SK-N-SH (cell line): ENCODE measurements around the gene TSNAXIP1. TPM values are rescaled to one million over a fixed set of nuclear protein-coding genes. Genes with fewer than 3 reads are reported as not detected.

ENCODE experiments used
- CTCF ChIA-PET: fragments of 300-600, 350-600 bp; formaldehyde crosslinking; extraction: SDS; loops from one replicate; lab custom pipeline; 2021; lab: Yijun Ruan, JAX
- POLR2A ChIA-PET: fragments of 350-600 bp; sonication (Branson Sonifier 250); formaldehyde crosslinking; extraction: SDS; loops from one replicate; lab custom pipeline; 2020; ENCODE audit warnings: antibody characterized with exemption, inconsistent platforms; lab: Yijun Ruan, JAX
- DNase-seq: peaks from one replicate; pipeline ENCODE4 v3.0.0; 2012
- H2AFZ ChIP-seq: fragments of 200-600 bp; sonication (generic); 2 replicates; pipeline ENCODE4 v1.8.1; 2016; ENCODE audit warnings: antibody characterized with exemption, mild to moderate bottlenecking, low read depth
- H3F3A ChIP-seq: fragments of 200-600 bp; sonication (generic); replicated peaks from 2 replicates; pipeline ENCODE3; 2016; ENCODE audit warnings: antibody characterized with exemption, mild to moderate bottlenecking; ENCODE audit not compliant: insufficient read depth
- H3K27ac ChIP-seq, 2 experiments: fragments of 200-500 bp in 1 of 2; fragments of 200-600 bp in 1 of 2; sonication (Bioruptor generic) in 1 of 2; sonication (generic), shearing (Covaris generic) in 1 of 2; 2 replicates each; pipeline versions ENCODE4 v1.5.1 to v1.6.1; 2014 to 2016; ENCODE audit warnings: low read depth in 2 of 2, inconsistent platforms in 1 of 2, low read length in 1 of 2, mild to moderate bottlenecking in 1 of 2, mixed read lengths in 1 of 2
- H3K27me3 ChIP-seq: fragments of 200-600 bp; sonication (generic), shearing (Covaris generic); 2 replicates; pipeline ENCODE4 v1.6.1; 2016; ENCODE audit warnings: mixed run types; ENCODE audit not compliant: insufficient read depth
- H3K36me3 ChIP-seq, 2 experiments: fragments of 200-500 bp in 1 of 2; fragments of 200-600 bp in 1 of 2; sonication (Bioruptor generic) in 1 of 2; sonication (generic) in 1 of 2; replicated peaks in 1 of 2; 2 replicates each; pipeline versions ENCODE3 to v1.5.1; 2014 to 2016; ENCODE audit warnings: low read length in 1 of 2, mild to moderate bottlenecking in 1 of 2; ENCODE audit not compliant: insufficient read depth in 2 of 2, control insufficient read depth in 1 of 2
- H3K4me1 ChIP-seq, 2 experiments: fragments of 200-500 bp in 1 of 2; fragments of 200-600 bp in 1 of 2; sonication (Bioruptor generic) in 1 of 2; sonication (generic), shearing (Covaris generic) in 1 of 2; 2 replicates each; pipeline versions ENCODE4 v1.5.1 to v1.6.1; 2014 to 2016; ENCODE audit warnings: low read depth in 1 of 2, low read length in 1 of 2, mixed run types in 1 of 2; ENCODE audit not compliant: insufficient read depth in 2 of 2, control insufficient read depth in 1 of 2
- H3K4me2 ChIP-seq: fragments of 200-600 bp; sonication (generic), shearing (Covaris generic); 2 replicates; pipeline ENCODE4 v1.6.1; 2017; ENCODE audit warnings: mixed run types
- H3K4me3 ChIP-seq, 2 experiments: fragments of 200-500 bp in 1 of 2; fragments of 200-600 bp in 1 of 2; sonication (Bioruptor generic) in 1 of 2; sonication (generic), shearing (Covaris generic) in 1 of 2; 2 replicates each; pipeline versions ENCODE4 v1.5.1 to v1.8.1; 2014 to 2016; ENCODE audit warnings: low read depth in 2 of 2, inconsistent platforms in 1 of 2, low read length in 1 of 2, mild to moderate bottlenecking in 1 of 2, mixed read lengths in 1 of 2, moderate library complexity in 1 of 2
- H3K79me2 ChIP-seq: fragments of 200-600 bp; sonication (generic); 2 replicates; pipeline ENCODE4 v1.8.1; 2017; ENCODE audit warnings: mild to moderate bottlenecking; ENCODE audit not compliant: insufficient read depth
- H3K9ac ChIP-seq: fragments of 200-600 bp; sonication (generic); 2 replicates; pipeline ENCODE4 v1.6.1; 2017; ENCODE audit warnings: mixed run types
- H3K9me2 ChIP-seq: fragments of 200-600 bp; sonication (generic); 2 replicates; pipeline ENCODE4 v1.6.1; 2017; ENCODE audit warnings: mixed run types
- H3K9me3 ChIP-seq: fragments of 200-600 bp; sonication (generic); 2 replicates; pipeline ENCODE4 v1.6.1; 2017; ENCODE audit warnings: mixed run types, mild to moderate bottlenecking, moderate library complexity
- H4K20me1 ChIP-seq: fragments of 200-600 bp; sonication (generic); 2 replicates; pipeline ENCODE4 v1.6.1; 2017; ENCODE audit warnings: mild to moderate bottlenecking, mixed run types; ENCODE audit not compliant: insufficient read depth
- ELF1 ChIP-seq: IDR thresholded peaks from 2 replicates; pipeline ENCODE4 v1.4.0; 2012
- EZH2phosphoT487 ChIP-seq: fragments of 200-600 bp; sonication (generic); IDR thresholded peaks from 2 replicates; pipeline ENCODE4 v1.6.1; 2017; ENCODE audit warnings: low read depth, mixed run types, mild to moderate bottlenecking, antibody characterized with exemption, moderate library complexity, borderline replicate concordance
- FOXM1 ChIP-seq: IDR thresholded peaks from 2 replicates; pipeline ENCODE4 v1.4.0; 2012; ENCODE audit warnings: low read depth, mild to moderate bottlenecking
- JUND ChIP-seq: IDR thresholded peaks from 2 replicates; pipeline ENCODE4 v1.4.0; 2012
- NRF1 ChIP-seq: IDR thresholded peaks from 2 replicates; pipeline ENCODE4 v1.6.1; 2012; ENCODE audit warnings: low read depth, mild to moderate bottlenecking, low read length
- PBX3 ChIP-seq: IDR thresholded peaks from 2 replicates; pipeline ENCODE4; 2012
- REST ChIP-seq: IDR thresholded peaks from 2 replicates; pipeline ENCODE4 v1.6.1; 2012; ENCODE audit warnings: mild to moderate bottlenecking, low read depth, low read length, moderate library complexity
- RXRA ChIP-seq: IDR thresholded peaks from 2 replicates; pipeline ENCODE4 v1.4.0; 2012; ENCODE audit warnings: low read depth, mild to moderate bottlenecking, borderline replicate concordance
- USF2 ChIP-seq: fragments of 150-350 bp; IDR thresholded peaks from 2 replicates; pipeline ENCODE4 v1.6.1; 2017; ENCODE audit warnings: antibody characterized with exemption, low read length, low read depth, borderline replicate concordance
- ZBTB33 ChIP-seq: IDR thresholded peaks from 2 replicates; pipeline ENCODE4 v1.4.0; 2012; ENCODE audit warnings: low read depth, borderline replicate concordance
- WGBS: methylation state at CpG from one replicate; pipeline ENCODE4 v1.1.6; 2017; ENCODE audit warnings: low lambda C conversion rate; 5-methylcytosine and 5-hydroxymethylcytosine counted together
- polyA plus RNA-seq, 3 experiments: library from polyadenylated mRNA; depleted of rRNA; stranded (reverse); fragments of >200 nt; gene quantifications; 2 replicates each; pipeline ENCODE4 v1.2.3, GENCODE V29; 2012
- TF ChIP-seq, protein P1 (sequence below): IDR thresholded peaks from 2 replicates; pipeline ENCODE4 v1.4.0; 2012; ENCODE audit warnings: low read depth
- TF ChIP-seq, protein P2 (sequence below): IDR thresholded peaks from 2 replicates; pipeline ENCODE4 v1.4.0; 2012; ENCODE audit warnings: low read depth, borderline replicate concordance

Gene TSNAXIP1
- polyA plus RNA-seq, 1 of the 3 experiments (the other 2 are of a cell fraction), result 4.4 TPM

DNA sequence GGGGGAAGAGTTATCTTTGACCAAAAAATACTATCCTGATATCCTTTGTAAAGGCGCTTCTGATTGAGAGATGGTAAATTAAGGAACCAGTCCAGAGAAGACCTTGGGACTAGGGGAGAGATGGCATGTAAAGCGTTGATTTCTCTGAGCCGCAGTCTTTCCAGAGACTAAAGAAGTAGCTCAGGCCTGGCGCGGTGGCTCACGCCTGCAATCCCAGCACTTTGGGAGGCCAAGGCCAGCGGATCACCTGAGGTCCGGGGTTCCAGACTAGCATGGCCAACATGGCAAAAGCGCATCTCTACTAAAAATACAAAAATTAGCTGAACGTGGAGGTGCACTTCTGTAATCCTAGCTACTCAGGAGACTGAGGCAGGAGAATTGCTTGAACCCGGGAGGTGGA, 41.4 kb downstream of the TSNAXIP1 start:
- Histone ChIP-seq H3K9me2 (no peaks in the 10 kb centered on the region), H3K27ac (peak overlapping the region; percentile 88 to 98; a peak in 3 of 4 replicates), H3K9ac (peak overlapping the region; percentile 100), H3K4me2 (peak overlapping the region; percentile 98), H3K4me1 (peaks cover 34 to 37% of the 10 kb centered on the region in 2 experiments), H3K9me3 (no peaks in the 10 kb centered on the region), H4K20me1 (peaks cover 49% of the 10 kb centered on the region), H3K36me3 (peaks cover 2 to 5% of the 10 kb centered on the region in 2 experiments), H3K4me3 (peak overlapping the region; percentile 71 to 85), H3K27me3 (no peaks in the 10 kb centered on the region), H3F3A (peaks cover 29% of the 10 kb centered on the region), H3K79me2 (peaks cover 92% of the 10 kb centered on the region), H2AFZ (no peak overlapping the region)
- CTCF ChIA-PET, result interaction anchor here (1.1 to 6.3 kb wide), 5 partner anchors 11 to 80 kb away, joined by 3 to 66 read pairs (median 4); no protein-coding TSS in a partner anchor
- POLR2A ChIA-PET, result interaction anchor here (1.0 kb wide), 1 partner anchor 16 kb away, joined by 3 read pairs; no protein-coding TSS in a partner anchor
- DNase-seq, result no peak
- 79% methylated on average over 11 of the region's 11 CpGs for WGBS
- TF ChIP-seq, protein P1, sequence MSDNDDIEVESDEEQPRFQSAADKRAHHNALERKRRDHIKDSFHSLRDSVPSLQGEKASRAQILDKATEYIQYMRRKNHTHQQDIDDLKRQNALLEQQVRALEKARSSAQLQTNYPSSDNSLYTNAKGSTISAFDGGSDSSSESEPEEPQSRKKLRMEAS, result no peak
- no peak for TF ChIP-seq JUND
- no peak for TF ChIP-seq ZBTB33
- TF ChIP-seq, protein P2, sequence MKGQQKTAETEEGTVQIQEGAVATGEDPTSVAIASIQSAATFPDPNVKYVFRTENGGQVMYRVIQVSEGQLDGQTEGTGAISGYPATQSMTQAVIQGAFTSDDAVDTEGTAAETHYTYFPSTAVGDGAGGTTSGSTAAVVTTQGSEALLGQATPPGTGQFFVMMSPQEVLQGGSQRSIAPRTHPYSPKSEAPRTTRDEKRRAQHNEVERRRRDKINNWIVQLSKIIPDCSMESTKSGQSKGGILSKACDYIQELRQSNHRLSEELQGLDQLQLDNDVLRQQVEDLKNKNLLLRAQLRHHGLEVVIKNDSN, result no peak
- no peak for TF ChIP-seq FOXM1
- no peak for TF ChIP-seq USF2
- TF ChIP-seq ELF1, result no peak
- TF ChIP-seq RXRA, result no peak
- TF ChIP-seq EZH2phosphoT487, result no peak
- TF ChIP-seq REST, result no peak
- TF ChIP-seq PBX3, result no peak
- TF ChIP-seq NRF1, result no peak
